HG02884 (cell line): ENCODE measurements around the gene KAZN.

Experiments used
- ATAC-seq: cut with Tn5 transposase; IDR thresholded peaks from one replicate; pipeline ENCODE4 v1.9.1; 2021; ENCODE audit warnings: mild to moderate bottlenecking, moderate library complexity; ENCODE audit not compliant: unreplicated experiment

Gene KAZN

GRCh38 chr1:14989931-14990728, 391.6 kb downstream of the KAZN start:
- ATAC-seq, result no peak

GRCh38 chr1:14993414-14993813, 394.9 kb downstream of the KAZN start:
- ATAC-seq, result no peak

DNA sequence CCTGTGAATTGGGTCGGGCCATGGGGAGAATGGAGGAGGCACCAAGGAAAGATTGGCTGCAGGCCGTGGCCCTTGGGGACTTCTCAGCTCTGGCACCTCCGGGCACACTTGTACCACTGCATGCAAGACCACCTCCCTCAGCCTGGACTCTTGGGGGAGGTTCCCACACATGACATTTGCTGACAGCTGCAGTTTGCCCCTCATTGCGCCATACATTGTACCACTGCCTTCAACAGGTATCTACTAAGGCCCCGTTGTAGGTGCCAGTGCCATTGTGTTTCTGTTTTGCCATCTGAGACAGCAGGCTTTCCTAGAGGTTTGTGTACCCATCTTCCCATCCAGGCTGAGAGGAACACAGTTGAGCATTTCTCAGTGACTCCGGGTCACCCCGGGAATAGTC, 395.7 kb downstream of the KAZN start:
- ATAC-seq, result no peak

DNA sequence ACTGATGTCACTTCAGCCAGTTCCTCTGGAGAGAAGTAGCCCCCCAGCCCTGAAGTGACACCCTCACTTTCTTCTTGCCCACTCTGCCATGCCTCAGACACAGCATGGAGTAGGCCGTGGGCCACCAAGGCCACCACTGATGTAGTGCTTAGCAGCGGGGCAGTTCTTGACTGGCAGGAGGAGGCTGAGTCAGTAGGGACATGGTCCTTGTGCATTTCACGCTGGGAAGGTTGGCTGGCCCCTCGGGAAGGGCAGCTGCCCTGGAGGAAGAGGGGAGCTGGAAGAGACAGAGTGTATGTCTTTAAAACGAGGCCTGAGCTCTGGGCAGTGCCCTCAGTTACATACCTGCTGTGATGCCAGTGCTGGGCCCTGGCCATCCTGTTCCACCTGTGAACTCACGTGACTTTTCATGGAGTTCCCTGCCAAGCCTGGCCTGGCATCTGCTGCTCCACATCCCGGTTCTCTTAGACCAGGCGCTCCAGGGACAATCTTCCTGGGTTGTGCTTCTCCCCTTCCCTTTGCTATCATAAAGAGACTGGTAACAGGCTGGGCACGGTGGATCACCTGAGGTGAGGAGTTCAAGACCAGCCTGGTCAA, 396.5 kb downstream of the KAZN start:
- ATAC-seq, result no peak

DNA sequence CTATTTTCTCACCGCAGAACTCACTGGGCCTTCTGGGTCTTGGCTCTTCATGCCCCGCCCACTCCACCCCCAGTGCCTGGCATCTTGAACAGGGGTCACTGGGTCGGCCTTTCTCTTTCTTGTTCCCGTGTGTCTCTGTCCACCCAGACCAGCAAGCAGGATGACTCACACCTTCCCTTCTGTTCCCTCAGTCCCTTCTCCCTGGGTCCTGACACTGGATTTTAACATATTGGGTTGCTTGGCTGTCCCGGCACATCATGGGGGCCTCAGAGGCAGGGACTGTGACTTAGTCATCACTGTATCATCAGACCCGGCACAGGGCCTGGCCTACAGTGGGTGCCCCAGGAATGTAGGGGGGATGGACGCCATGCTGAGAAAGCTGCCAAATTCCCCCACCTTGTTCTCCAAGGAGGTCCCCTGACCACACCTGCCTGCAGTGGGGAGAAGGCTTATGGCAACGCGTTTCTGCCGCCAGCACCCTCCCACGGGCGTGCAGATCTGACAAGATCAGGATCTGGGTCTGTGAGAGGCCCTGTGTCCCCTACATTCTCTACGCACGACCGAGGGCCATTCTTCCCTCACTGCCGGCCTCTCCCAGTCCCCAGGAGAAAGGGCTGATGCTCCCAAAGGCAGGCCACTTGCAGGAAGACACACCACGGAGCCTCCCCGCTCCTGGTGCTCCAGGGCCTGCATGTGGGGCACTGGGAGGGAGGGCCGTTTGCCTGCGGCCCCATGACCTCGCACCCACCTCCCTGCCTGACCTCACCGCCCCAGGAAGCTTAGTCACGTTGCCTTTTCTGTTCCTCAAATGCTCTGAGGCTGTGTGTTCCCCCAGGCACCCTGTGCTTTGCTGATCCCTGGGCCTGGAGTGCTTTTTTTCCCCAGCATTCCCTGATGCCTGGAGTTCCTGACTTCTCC, 397.9 kb downstream of the KAZN start:
- ATAC-seq, result no peak

- ATAC-seq, result no peak
Observed at GRCh38 chr1:14997646-14998276, 399.3 kb downstream of the KAZN start.

DNA sequence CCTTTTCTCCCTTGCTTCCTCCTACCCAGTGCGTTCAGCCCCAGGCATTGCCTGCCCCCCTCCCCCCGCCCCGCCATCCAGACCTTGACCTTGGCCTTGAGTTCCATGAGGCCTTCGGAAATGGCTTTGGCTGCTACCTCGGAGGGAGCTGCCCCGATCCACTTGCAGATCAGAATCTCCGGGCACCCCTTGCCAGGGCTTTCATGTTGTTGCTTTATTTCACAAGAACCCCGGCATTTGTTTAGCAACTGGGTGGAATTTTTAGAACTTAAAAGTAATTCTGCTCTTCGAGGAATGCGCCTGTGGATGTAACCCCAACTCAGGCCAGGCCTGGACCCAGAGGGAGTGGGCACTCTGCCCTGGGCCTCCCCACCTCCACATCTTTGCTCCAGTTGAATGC, 401.0 kb downstream of the KAZN start:
- no peak for ATAC-seq

DNA sequence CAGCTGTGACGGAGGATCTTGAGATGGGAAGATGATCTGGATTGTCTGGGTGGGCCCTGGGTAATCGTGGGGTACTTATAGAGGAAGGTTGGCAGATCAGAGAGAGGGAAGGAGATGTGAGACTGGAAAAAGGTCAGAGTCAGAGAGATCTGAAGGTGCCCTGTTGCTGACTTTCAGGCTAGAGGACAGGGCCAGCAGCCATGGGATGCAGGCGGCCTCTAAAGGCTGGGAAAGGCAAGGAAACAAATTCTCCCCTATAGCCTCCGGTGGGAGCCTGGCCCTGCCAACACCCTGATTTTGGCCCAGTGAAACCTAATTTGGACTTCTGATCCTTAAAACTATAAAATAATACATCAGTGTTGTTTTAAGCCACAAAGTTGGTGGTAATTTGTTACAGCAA, 401.5 kb downstream of the KAZN start:
- ATAC-seq, result no peak

DNA sequence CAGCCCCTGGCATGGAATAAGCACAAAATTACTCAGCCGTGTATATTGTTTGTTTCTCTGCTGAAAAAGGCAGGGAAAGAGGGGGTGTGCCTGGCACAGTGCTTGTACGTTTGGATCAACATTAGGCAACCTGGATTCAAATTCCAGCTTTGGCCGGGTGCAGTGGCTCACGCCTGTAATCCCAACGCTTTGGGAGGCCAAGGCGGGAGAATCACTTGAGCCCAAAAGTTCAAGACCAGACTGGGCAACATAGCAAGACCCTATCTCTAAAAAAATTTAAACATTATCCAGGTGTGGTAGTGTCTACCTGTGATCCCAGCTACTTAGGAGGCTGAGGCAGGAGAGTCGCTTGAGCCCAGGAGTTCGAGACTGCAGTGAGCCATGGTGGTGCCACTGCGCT, 402.2 kb downstream of the KAZN start:
- ATAC-seq, result no peak

DNA sequence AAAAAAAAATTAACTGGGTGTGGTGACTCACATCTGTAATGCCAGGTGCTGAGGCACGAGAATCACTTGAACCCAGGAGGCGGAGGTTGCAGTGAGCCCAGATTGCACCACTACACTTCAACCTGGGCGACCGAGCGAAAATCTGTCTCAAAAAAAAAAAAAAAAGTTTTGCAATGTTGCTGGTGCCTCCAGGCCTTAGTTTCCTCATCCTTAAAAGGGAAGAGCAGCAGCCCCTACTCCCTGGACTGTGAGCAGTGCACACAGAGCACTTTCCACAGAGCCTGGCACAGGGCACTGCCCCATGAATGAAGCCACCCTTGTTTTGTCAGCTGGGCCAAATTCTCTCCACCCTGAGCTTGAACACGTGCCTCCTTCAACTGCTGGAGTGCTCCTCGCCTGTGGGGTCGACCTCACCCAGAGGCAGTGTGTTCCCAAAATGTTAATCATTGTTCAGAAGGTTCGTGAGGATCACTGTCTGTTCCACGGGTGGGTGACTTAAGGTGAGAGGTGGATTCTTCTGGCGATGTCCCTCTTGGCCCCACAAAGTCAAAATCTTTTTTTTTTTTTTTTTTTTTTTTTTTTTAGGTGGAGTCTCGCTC, 402.9 kb downstream of the KAZN start:
- no peak for ATAC-seq

DNA sequence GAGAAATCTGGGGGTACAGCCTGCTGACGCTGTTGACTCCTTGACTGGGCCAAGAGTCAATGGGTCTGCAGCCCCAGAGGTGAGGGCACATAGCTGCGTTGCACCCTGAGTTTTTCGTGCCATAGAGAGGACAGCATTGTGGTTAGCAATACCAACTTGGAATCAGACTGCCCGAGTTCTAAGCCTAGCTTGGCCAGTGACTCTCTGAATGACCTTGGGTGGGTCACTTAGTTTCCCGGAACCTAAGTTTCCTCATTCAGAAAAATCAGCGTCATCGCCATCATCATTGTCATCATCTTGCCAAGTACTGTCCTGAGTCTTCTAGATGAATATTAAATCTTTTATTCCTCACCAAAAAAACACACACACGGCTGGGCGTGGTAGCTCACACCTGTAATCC, 403.8 kb downstream of the KAZN start:
- ATAC-seq, result no peak

- ATAC-seq, result no peak
Observed at GRCh38 chr1:15004396-15004795, 405.9 kb downstream of the KAZN start.

DNA sequence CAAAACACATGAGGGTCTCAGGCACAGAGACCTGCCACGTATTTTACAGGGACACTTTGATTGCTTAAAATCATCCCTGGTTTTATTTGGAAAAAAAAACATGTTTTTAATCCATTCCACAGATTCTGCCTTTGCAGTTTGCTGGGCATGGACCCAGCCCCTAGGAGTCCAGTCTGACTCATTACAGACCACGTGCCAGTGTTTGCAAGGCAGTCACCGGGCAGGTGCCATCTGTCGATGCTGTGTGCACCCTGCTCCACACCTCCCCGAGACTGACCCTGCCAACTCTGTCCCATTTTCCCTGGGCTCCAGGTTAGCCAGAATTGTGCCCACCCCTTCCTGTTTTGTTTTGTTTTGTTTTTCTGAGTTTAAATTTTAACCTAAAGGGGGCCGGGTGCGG, 406.6 kb downstream of the KAZN start:
- no peak for ATAC-seq

DNA sequence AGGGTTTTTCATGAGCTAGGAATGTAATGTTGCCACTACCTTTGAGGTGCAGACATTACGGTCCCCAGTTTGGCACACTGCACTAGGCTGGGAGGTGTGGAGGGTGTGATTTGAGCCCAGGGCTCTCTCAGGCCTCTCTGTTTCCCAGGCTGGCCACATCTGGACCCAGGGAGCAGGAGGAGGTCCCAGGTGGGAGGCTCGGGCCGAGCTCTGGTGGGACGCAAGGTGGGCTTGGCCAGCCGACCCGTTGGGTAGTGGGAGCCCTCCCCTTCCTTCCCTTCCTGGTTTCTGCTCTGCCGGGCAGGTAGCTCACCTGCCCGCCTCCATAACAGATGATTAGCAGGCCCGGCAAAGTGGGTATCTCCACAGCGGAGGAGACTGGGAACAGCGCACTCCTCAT, 408.9 kb downstream of the KAZN start:
- no peak for ATAC-seq

GRCh38 chr1:15007842-15008241, 409.4 kb downstream of the KAZN start:
- ATAC-seq, result no peak

- no peak for ATAC-seq
Observed at GRCh38 chr1:15008783-15009729, 410.6 kb downstream of the KAZN start.

GRCh38 chr1:15011160-15011559, 412.7 kb downstream of the KAZN start:
- ATAC-seq, result no peak

- no peak for ATAC-seq
Observed at GRCh38 chr1:15011661-15012060, 413.2 kb downstream of the KAZN start.

GRCh38 chr1:15012822-15013221, 414.3 kb downstream of the KAZN start:
- ATAC-seq, result no peak

DNA sequence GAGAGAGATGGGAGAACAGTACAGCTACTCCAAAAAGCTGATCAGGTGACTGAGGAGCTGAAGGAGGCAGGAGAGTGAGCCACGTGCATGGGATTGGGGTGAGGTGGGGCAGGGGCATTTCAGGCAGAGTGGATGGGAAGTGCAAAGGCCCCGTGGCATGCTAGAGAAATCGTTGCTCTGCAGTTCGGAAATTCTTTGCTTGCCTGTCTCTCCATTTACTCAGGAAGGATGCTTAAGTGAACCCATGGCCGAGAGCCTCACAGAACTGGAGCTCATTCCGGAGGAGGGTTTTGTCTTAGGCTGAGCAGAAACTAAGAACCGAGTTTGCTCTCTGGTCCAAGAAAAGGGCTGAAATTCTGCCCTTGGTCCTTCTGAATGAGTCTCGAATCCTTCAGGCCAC, 415.3 kb downstream of the KAZN start:
- ATAC-seq, result no peak
